Smooth muscle cell (in vitro differentiated cells): ENCODE measurements around the gene LIPC. TPM values are rescaled to one million over a fixed set of nuclear protein-coding genes. Genes with fewer than 3 reads are reported as not detected.

Experiments used
- DNase-seq: peaks from one replicate; lab custom pipeline; 2025; ENCODE audit not compliant: unreplicated experiment; lab: John Stamatoyannopoulos, UW
- H2AFZ ChIP-seq: fragments of 200-600 bp; sonication (generic); 2 replicates; pipeline ENCODE4 v1.6.0; 2016; ENCODE audit warnings: antibody characterized with exemption, low read depth, mild to moderate bottlenecking
- H3F3A ChIP-seq: fragments of 200-600 bp; sonication (generic); 2 replicates; pipeline ENCODE4 v1.6.0; 2017; ENCODE audit warnings: antibody characterized with exemption, low read depth
- H3K27ac ChIP-seq: fragments of 200-600 bp; sonication (generic); 2 replicates; pipeline ENCODE4 v1.5.1; 2016; ENCODE audit warnings: low read depth, mild to moderate bottlenecking
- H3K27me3 ChIP-seq: fragments of 200-600 bp; sonication (generic); 2 replicates; pipeline ENCODE4 v1.6.1; 2016; ENCODE audit warnings: low read depth, mild to moderate bottlenecking
- H3K36me3 ChIP-seq: fragments of 200-600 bp; sonication (generic); 2 replicates; pipeline ENCODE4 v1.5.1; 2016; ENCODE audit warnings: low read depth
- H3K4me1 ChIP-seq: fragments of 200-600 bp; sonication (generic); 2 replicates; pipeline ENCODE4 v1.5.1; 2016; ENCODE audit warnings: low read depth
- H3K4me2 ChIP-seq: fragments of 200-600 bp; sonication (generic); 2 replicates; pipeline ENCODE4 v1.6.0; 2016; ENCODE audit warnings: mild to moderate bottlenecking
- H3K4me3 ChIP-seq: fragments of 200-600 bp; sonication (generic); 2 replicates; pipeline ENCODE4 v1.5.1; 2016; ENCODE audit warnings: mild to moderate bottlenecking
- H3K79me2 ChIP-seq: fragments of 200-600 bp; sonication (generic); 2 replicates; pipeline ENCODE4 v1.6.0; 2016; ENCODE audit warnings: low read depth, mild to moderate bottlenecking
- H3K9ac ChIP-seq: fragments of 200-600 bp; sonication (generic); 2 replicates; pipeline ENCODE4 v1.6.0; 2016; ENCODE audit warnings: low read depth
- H3K9me3 ChIP-seq: fragments of 200-600 bp; sonication (generic); replicated peaks from 2 replicates; pipeline ENCODE4 v1.5.1; 2016; ENCODE audit warnings: low read depth
- H4K20me1 ChIP-seq: fragments of 200-600 bp; sonication (generic); 2 replicates; pipeline ENCODE4 v1.6.0; 2016; ENCODE audit warnings: low read depth
- CTCF ChIP-seq: fragments of 200-600 bp; sonication (generic); IDR thresholded peaks from 2 replicates; pipeline ENCODE4 v1.5.1; 2017; ENCODE audit warnings: borderline replicate concordance, mild to moderate bottlenecking, antibody characterized with exemption; ENCODE audit not compliant: insufficient read depth, poor library complexity, severe bottlenecking
- WGBS: methylation state at CpG from one replicate; pipeline ENCODE4 v1.1.7; 2016; ENCODE audit warnings: low lambda C conversion rate; 5-methylcytosine and 5-hydroxymethylcytosine counted together
- polyA plus RNA-seq: library from polyadenylated mRNA; unstranded; fragments of >200 nt; fragmentation: Nextera tagmentation; extraction: Ambion mirVana; gene quantifications from 2 replicates; pipeline ENCODE4 v1.2.1, GENCODE V29; 2016
- total RNA-seq: library from RNA; depleted of rRNA; stranded (reverse); fragments of >200 nt; gene quantifications from 2 replicates; pipeline ENCODE4 v1.2.3, GENCODE V29; 2014

LIPC gene
- total and polyA plus RNA-seq, 2 experiments from 2014 or later: not detected

GRCh38 chr15:58437531-58438105 lies 5.8 kb downstream of the LIPC start:
- Histone ChIP-seq H3K36me3 (no peaks in the 10 kb centered on the region), H3K27me3 (no peaks in the 10 kb centered on the region), H3K4me2 (peak overlapping the region; percentile 26), H4K20me1 (no peaks in the 10 kb centered on the region), H3K9ac (no peak overlapping the region), H3F3A (no peaks in the 10 kb centered on the region), H2AFZ (no peak overlapping the region), H3K79me2 (no peaks in the 10 kb centered on the region), H3K9me3 (no peaks in the 10 kb centered on the region), H3K4me1 (no peaks in the 10 kb centered on the region), H3K27ac (no peak overlapping the region), H3K4me3 (no peak overlapping the region)
- 79% methylated on average over 9 of the region's 9 CpGs for WGBS
- no peak for DNase-seq
- no peak for TF ChIP-seq CTCF

GRCh38 chr15:58438111-58438510 lies 6.3 kb downstream of the LIPC start:
- H3K4me3 ChIP-seq: no peak overlapping the region

GRCh38 chr15:58438956-58439355 lies 7.2 kb downstream of the LIPC start:
- Histone ChIP-seq H3K4me1 (no peaks in the 10 kb centered on the region), H2AFZ (no peak overlapping the region), H3K4me3 (no peak overlapping the region), H3K27me3 (no peaks in the 10 kb centered on the region), H3K9ac (no peak overlapping the region), H3K4me2 (no peak overlapping the region), H3F3A (no peaks in the 10 kb centered on the region), H3K36me3 (no peaks in the 10 kb centered on the region), H3K9me3 (no peaks in the 10 kb centered on the region), H3K79me2 (no peaks in the 10 kb centered on the region), H3K27ac (no peak overlapping the region), H4K20me1 (no peaks in the 10 kb centered on the region)
- peak; percentile 10 for TF ChIP-seq CTCF
- WGBS: 71% methylated on average over 7 of the region's 7 CpGs
- DNase-seq: no peak

More at GRCh38 chr15:58438111-58438510, 6.3 kb downstream of the LIPC start:
- no peaks in the 10 kb centered on the region for H3K4me1 ChIP-seq
- H3K27ac ChIP-seq: no peak overlapping the region
- no peaks in the 10 kb centered on the region for H4K20me1 ChIP-seq
- no peaks in the 10 kb centered on the region for H3F3A ChIP-seq
- no peak for DNase-seq
- no peaks in the 10 kb centered on the region for H3K36me3 ChIP-seq
- no peak overlapping the region for H3K9ac ChIP-seq
- no peaks in the 10 kb centered on the region for H3K27me3 ChIP-seq
- TF ChIP-seq CTCF: no peak
- no peak overlapping the region for H3K4me2 ChIP-seq
- H3K9me3 ChIP-seq: no peaks in the 10 kb centered on the region
- no peak overlapping the region for H2AFZ ChIP-seq
- no peaks in the 10 kb centered on the region for H3K79me2 ChIP-seq
- WGBS: 99% methylated on average over 9 of the region's 9 CpGs
